Neuronal stem cell (in vitro differentiated cells): ENCODE results near the gene KIAA0232.

Experiments used
- DNase-seq: peaks from one replicate; pipeline ENCODE4 v3.0.0-alpha.2; 2013; ENCODE audit warnings: low spot score
- H2AFZ ChIP-seq: one replicate; pipeline ENCODE4 v1.6.1; 2013; ENCODE audit warnings: mild to moderate bottlenecking, low read length, inconsistent platforms
- H2AK5ac ChIP-seq: 2 replicates; pipeline ENCODE4 v1.6.1; 2013; ENCODE audit warnings: low read depth, mild to moderate bottlenecking, inconsistent platforms, low read length, moderate library complexity, mixed read lengths
- H2BK120ac ChIP-seq: 2 replicates; pipeline ENCODE4 v1.6.1; 2013; ENCODE audit warnings: low read depth, mild to moderate bottlenecking, inconsistent platforms, low read length, moderate library complexity, mixed read lengths
- H2BK12ac ChIP-seq: one replicate; pipeline ENCODE4 v1.6.1; 2013; ENCODE audit warnings: low read length, inconsistent platforms
- H2BK15ac ChIP-seq: 2 replicates; pipeline ENCODE4 v1.6.1; 2013; ENCODE audit warnings: mild to moderate bottlenecking, low read length, inconsistent platforms, mixed read lengths
- H2BK5ac ChIP-seq: one replicate; pipeline ENCODE4 v1.6.1; 2013; ENCODE audit warnings: inconsistent platforms, mild to moderate bottlenecking, low read length, moderate library complexity
- H3K14ac ChIP-seq: one replicate; pipeline ENCODE4 v1.6.1; 2013; ENCODE audit warnings: low read length, inconsistent platforms
- H3K18ac ChIP-seq: 2 replicates; pipeline ENCODE4 v1.6.1; 2013; ENCODE audit warnings: low read length, inconsistent platforms
- H3K23ac ChIP-seq: 2 replicates; pipeline ENCODE4 v1.6.1; 2013; ENCODE audit warnings: low read depth, mild to moderate bottlenecking, mixed read lengths, low read length, inconsistent platforms; ENCODE audit not compliant: poor library complexity
- H3K27ac ChIP-seq: replicated peaks from 3 replicates; pipeline ENCODE4 v1.5.1; 2013; ENCODE audit warnings: low read length, inconsistent platforms
- H3K27me3 ChIP-seq, 3 experiments: 2 replicates each; pipeline ENCODE4 v1.6.1; 2013; ENCODE audit warnings: low read length in 3 of 3, mild to moderate bottlenecking in 2 of 3, inconsistent platforms in 1 of 3, low read depth in 1 of 3, mixed read lengths in 1 of 3, moderate library complexity in 1 of 3; ENCODE audit not compliant: control insufficient read depth in 3 of 3, insufficient read depth in 3 of 3
- H3K36me3 ChIP-seq, 2 donors: replicated peaks in 1 of 2; 2 replicates each; pipeline ENCODE4 v1.6.1; 2013; ENCODE audit warnings: low read length in 2 of 2; ENCODE audit not compliant: control insufficient read depth in 2 of 2, insufficient read depth in 2 of 2
- H3K4ac ChIP-seq: 2 replicates; pipeline ENCODE4 v1.6.1; 2013; ENCODE audit warnings: inconsistent platforms, mild to moderate bottlenecking, low read length, moderate library complexity
- H3K4me1 ChIP-seq, 2 donors: 1 replicate in 1 of 2; 2 replicates in 1 of 2; pipeline ENCODE4 v1.6.1; 2013; ENCODE audit warnings: low read length in 2 of 2, low read depth in 1 of 2; ENCODE audit not compliant: control insufficient read depth in 2 of 2, insufficient read depth in 1 of 2
- H3K4me2 ChIP-seq: one replicate; pipeline ENCODE4 v1.6.1; 2013; ENCODE audit warnings: mild to moderate bottlenecking, low read length, inconsistent platforms; ENCODE audit not compliant: insufficient read depth, poor library complexity, severe bottlenecking
- H3K4me3 ChIP-seq, 2 donors: 2 replicates each; pipeline ENCODE4 v1.5.1; 2013; ENCODE audit warnings: low read length in 2 of 2, mild to moderate bottlenecking in 2 of 2, inconsistent platforms in 1 of 2, moderate library complexity in 1 of 2
- H3K79me1 ChIP-seq: one replicate; pipeline ENCODE4 v1.6.1; 2013; ENCODE audit warnings: low read depth, mild to moderate bottlenecking, inconsistent platforms, low read length, moderate library complexity
- H3K9ac ChIP-seq: one replicate; pipeline ENCODE4 v1.6.1; 2013; ENCODE audit warnings: mild to moderate bottlenecking, low read depth, low read length, inconsistent platforms; ENCODE audit not compliant: poor library complexity
- H3K9me3 ChIP-seq, 2 donors: replicated peaks in 1 of 2; 2 replicates each; pipeline versions ENCODE3 to v1.6.1; 2013; ENCODE audit warnings: low read length in 2 of 2, mild to moderate bottlenecking in 2 of 2, inconsistent platforms in 1 of 2, low read depth in 1 of 2, mixed read lengths in 1 of 2, moderate library complexity in 1 of 2; ENCODE audit not compliant: control insufficient read depth in 2 of 2, insufficient read depth in 1 of 2
- H4K8ac ChIP-seq: one replicate; pipeline ENCODE4 v1.6.1; 2013; ENCODE audit warnings: low read depth, mild to moderate bottlenecking, inconsistent platforms, low read length, moderate library complexity
- H4K91ac ChIP-seq: one replicate; pipeline ENCODE4 v1.6.1; 2013; ENCODE audit warnings: low read length, low read depth, mild to moderate bottlenecking, inconsistent platforms; ENCODE audit not compliant: poor library complexity
- WGBS, 2 donors: extraction: QIAGEN DNeasy Blood & Tissue Kit; methylation state at CpG; one replicate each; pipeline ENCODE4 v1.1.7; 2013; ENCODE audit warnings: missing lambda C conversion rate in 2 of 2, mixed read lengths in 1 of 2; ENCODE audit not compliant: insufficient read length in 2 of 2, insufficient replicate concordance in 1 of 2; ENCODE audit errors: extremely low coverage in 2 of 2; 5-methylcytosine and 5-hydroxymethylcytosine counted together

Gene KIAA0232

DNA sequence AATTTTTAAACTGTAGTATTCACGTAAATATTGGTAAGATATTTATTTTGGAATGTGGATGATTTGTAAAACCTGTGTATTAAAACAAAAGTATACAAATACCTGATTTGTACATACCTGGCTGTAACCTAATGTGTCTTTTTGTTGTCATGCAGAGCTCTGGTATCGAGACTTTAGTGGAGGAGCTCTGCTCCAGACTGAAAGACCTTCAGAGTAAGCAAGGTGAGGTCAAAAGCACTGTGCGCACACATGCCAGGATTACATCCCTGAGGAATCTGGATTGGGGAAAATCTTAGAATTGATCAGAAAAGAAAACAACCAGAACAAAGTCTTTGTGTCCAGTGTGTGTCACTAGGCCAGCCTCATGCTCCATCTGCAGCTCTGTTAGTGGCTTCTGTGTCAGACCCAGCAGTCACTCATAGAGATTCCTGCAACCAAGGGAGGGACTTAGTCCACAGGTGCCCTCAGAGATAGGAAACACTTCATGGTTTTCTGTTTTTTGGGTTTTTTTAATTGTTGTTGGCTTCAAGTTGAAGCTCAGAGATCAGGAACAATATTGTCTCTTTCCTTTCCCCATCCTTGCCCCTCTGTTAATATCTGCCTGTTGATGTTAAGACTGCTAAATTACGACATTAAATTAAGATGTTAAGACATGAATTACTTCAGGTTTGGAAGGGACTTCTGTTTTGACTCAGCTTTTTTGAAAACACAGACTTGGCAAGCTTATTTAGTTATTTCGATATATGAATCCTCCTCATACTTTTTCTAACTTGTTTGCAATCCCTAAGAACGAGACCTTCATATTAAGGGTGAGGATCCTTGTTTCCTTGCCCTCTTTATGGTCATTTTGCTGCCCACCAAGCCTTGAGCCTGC, 74.7 kb downstream of the KIAA0232 start:
- Histone ChIP-seq H3K9me3 (peaks cover 3 to 11% of the 10 kb centered on the region in 2 donors), H2BK12ac (no peak overlapping the region), H3K27ac (no peak overlapping the region), H3K4me2 (no peak overlapping the region), H3K79me1 (peaks cover 5% of the 10 kb centered on the region), H4K8ac (no peak overlapping the region), H2BK5ac (no peak overlapping the region), H2AK5ac (no peak overlapping the region), H3K4me1 (peaks cover 0 to 6% of the 10 kb centered on the region in 2 donors), H2BK120ac (no peak overlapping the region), H3K9ac (no peak overlapping the region), H2AFZ (no peak overlapping the region), H3K4ac (no peak overlapping the region), H4K91ac (no peak overlapping the region), H3K36me3 (peaks cover 20 to 91% of the 10 kb centered on the region in 2 donors), H3K18ac (no peak overlapping the region), H3K14ac (no peak overlapping the region), H3K4me3 (no peak overlapping the region), H3K23ac (no peak overlapping the region), H2BK15ac (no peak overlapping the region), H3K27me3 (no peaks in the 10 kb centered on the region)
- 100% methylated on average over 1 of the region's 6 CpGs; no CpG with 5 or more reads in 1 of the 2 donors for WGBS, 2 donors
- DNase-seq, result no peak

DNA sequence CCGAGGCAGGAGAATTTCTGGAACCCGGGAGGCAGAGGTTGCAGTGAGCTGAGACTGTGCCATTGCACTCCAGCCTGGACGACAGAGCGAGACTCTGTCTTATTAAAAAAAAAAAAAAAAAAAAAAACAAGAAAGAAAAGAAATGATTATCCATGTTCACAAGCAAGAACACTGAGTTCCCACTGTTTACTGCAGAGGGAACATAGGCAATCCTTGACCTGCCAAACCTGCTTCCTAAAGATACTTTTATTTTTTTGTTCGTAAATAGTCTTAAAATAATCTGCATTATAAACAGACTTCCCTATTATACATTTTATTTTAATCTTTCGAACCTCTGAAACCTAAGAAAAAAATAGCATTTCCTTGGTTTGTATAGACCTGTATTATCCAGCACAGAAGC, 76.5 kb downstream of the KIAA0232 start:
- H3K36me3 ChIP-seq, result peaks cover 25 to 91% of the 10 kb centered on the region in 2 donors
- peaks cover 0 to 8% of the 10 kb centered on the region in 2 donors for H3K9me3 ChIP-seq
- H3K4me1 ChIP-seq, result peaks cover 0 to 6% of the 10 kb centered on the region in 2 donors
- H3K79me1 ChIP-seq, result peaks cover 2% of the 10 kb centered on the region
- no peak overlapping the region for H3K4me3 ChIP-seq
- H2BK120ac ChIP-seq, result no peak overlapping the region
- WGBS, 2 donors, result 80% methylated on average over 1 of the region's 6 CpGs; no CpG with 5 or more reads in 1 of the 2 donors
- no peak overlapping the region for H2BK12ac ChIP-seq
- no peak overlapping the region for H2AFZ ChIP-seq
- H3K27ac ChIP-seq, result no peak overlapping the region
- no peak overlapping the region for H3K4me2 ChIP-seq
- no peak overlapping the region for H3K23ac ChIP-seq
- H2AK5ac ChIP-seq, result no peak overlapping the region
- H3K18ac ChIP-seq, result no peak overlapping the region
- H3K27me3 ChIP-seq, result no peaks in the 10 kb centered on the region
- H2BK5ac ChIP-seq, result no peak overlapping the region
- no peak overlapping the region for H4K91ac ChIP-seq
- H3K14ac ChIP-seq, result no peak overlapping the region
- no peak overlapping the region for H3K4ac ChIP-seq
- DNase-seq, result no peak
- no peak overlapping the region for H3K9ac ChIP-seq
- no peak overlapping the region for H2BK15ac ChIP-seq
- no peak overlapping the region for H4K8ac ChIP-seq

- H3K4me1 ChIP-seq, result peaks cover 0 to 2% of the 10 kb centered on the region in 2 donors
- peaks cover 0 to 11% of the 10 kb centered on the region in 2 donors for H3K9me3 ChIP-seq
- H3K27ac ChIP-seq, result no peak overlapping the region
- H2BK120ac ChIP-seq, result no peak overlapping the region
- H3K4me2 ChIP-seq, result no peak overlapping the region
- no peak overlapping the region for H4K91ac ChIP-seq
- no peak for DNase-seq
- no peak overlapping the region for H2AFZ ChIP-seq
- no peak overlapping the region for H3K4ac ChIP-seq
- no CpG with 5 or more reads among the region's 1 CpG for WGBS, 2 donors
- no peak overlapping the region for H3K4me3 ChIP-seq
- H2AK5ac ChIP-seq, result no peak overlapping the region
- H3K18ac ChIP-seq, result no peak overlapping the region
- no peak overlapping the region for H2BK12ac ChIP-seq
- H3K27me3 ChIP-seq, result no peaks in the 10 kb centered on the region
- H4K8ac ChIP-seq, result no peak overlapping the region
- no peak overlapping the region for H3K14ac ChIP-seq
- no peak overlapping the region for H2BK15ac ChIP-seq
- no peak overlapping the region for H2BK5ac ChIP-seq
- H3K9ac ChIP-seq, result no peak overlapping the region
- H3K79me1 ChIP-seq, result peaks cover 2% of the 10 kb centered on the region
- peaks cover 25 to 93% of the 10 kb centered on the region in 2 donors for H3K36me3 ChIP-seq
- no peak overlapping the region for H3K23ac ChIP-seq
Measured at GRCh38 chr4:6859543-6859942, 77.0 kb downstream of the KIAA0232 start.

GRCh38 chr4:6868386-6868785, 85.9 kb downstream of the KIAA0232 start:
- Histone ChIP-seq H3K27ac (no peak overlapping the region), H2BK120ac (no peak overlapping the region), H2BK5ac (no peak overlapping the region), H3K18ac (no peak overlapping the region), H3K36me3 (peaks cover 32 to 96% of the 10 kb centered on the region in 2 donors), H3K4ac (no peak overlapping the region), H3K9me3 (peaks cover 0 to 7% of the 10 kb centered on the region in 2 donors), H3K79me1 (peaks cover 5% of the 10 kb centered on the region), H3K23ac (no peak overlapping the region), H3K4me1 (no peaks in the 10 kb centered on the region), H2AK5ac (no peak overlapping the region), H4K8ac (no peak overlapping the region), H2BK12ac (no peak overlapping the region), H3K4me3 (no peak overlapping the region), H3K4me2 (no peak overlapping the region), H2AFZ (no peak overlapping the region), H4K91ac (no peak overlapping the region), H3K27me3 (no peaks in the 10 kb centered on the region), H3K9ac (no peak overlapping the region), H2BK15ac (no peak overlapping the region), H3K14ac (no peak overlapping the region)
- DNase-seq, result no peak
- WGBS, 2 donors, result no CpG with 5 or more reads among the region's 8 CpGs
